GM19468 (cell line): ENCODE measurements around the gene SLC6A17.

Source experiments
- ATAC-seq: cut with Tn5 transposase; IDR thresholded peaks from one replicate; pipeline ENCODE4 v1.9.1; 2021; ENCODE audit warnings: mild to moderate bottlenecking, moderate library complexity, moderate number of reproducible peaks; ENCODE audit not compliant: unreplicated experiment; ENCODE audit errors: extremely low read depth

Gene SLC6A17

DNA sequence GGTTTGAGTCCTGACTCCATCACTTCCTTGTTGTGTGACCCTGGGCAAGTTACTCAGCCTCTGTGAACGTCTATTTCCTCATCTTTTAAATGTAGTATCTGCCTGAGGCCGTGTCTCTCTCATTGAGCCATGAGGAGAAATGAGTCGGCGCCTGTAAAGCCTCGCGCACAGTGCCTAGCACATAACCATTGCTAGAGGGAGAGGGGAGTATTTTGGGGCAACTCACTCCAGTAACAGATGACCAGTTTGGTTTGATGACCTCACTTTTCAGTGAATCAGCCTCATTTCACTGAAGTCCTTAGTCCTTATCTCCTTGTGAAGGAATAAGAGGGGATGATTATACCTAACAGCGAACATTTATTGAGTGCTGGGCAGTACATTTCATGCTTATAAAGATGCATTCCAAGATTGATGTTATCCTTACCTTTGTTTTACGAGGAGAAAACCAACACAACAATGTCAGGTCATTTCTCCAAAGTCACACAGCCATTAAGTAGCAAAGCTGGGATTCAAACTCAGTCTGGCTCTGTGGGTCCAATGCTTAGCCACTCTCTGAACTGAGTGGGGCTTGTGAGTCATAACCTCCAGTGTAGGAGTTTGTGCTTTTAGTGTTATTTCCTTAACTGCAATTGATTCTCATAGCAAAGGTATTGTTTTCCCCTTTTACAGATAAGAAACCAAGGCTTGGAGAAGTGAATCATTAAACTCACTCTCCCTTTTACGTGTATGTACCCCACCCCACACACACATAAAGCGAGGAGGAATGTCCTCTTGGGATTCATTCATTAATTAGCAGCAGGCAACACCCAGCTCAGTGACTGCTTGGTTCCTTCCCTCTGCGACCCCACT is 85.8 kb downstream of the SLC6A17 start:
- ATAC-seq: no peak

DNA sequence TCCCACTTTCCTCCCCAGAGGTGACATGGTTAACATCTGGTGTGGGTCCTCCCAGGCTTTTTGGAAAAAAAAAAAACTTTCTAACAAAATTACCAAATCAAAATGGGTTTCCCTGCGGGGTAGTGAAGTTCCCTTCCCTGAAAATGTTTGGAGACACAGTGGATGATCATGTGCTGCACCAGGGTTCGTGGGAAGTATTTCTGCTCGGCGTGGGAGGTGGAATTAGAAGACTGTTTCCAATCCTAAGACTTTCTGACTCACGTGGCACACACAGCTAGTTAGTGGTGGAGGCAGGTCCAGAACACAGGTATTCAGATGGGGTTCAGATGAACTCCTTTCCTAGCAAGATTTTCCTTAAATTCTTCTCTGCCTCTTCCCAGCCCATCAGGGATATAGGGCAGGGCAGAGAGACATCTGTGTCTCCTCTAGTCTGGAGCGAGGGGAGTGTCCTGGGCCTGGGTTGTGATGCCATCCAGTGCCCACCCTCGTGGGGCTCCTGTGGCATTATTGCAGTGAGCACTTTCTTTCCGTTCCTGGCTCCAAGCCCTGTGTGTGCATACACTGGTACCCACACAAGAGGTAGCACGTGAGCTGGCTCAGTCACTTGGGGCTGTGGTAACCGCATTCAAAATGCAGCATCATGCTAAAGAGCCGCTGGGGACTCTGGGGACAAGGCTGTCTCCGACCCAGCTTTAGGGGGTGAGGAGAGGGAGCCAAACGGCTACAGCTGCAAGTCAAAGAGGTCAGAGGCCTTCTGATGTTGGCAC is 87.3 kb downstream of the SLC6A17 start:
- ATAC-seq: no peak

GRCh38 chr1:110239441-110240430 is 89.4 kb downstream of the SLC6A17 start:
- ATAC-seq: no peak

GRCh38 chr1:110240476-110241210 is 90.3 kb downstream of the SLC6A17 start:
- no peak for ATAC-seq

GRCh38 chr1:110241516-110241915 is 91.2 kb downstream of the SLC6A17 start:
- ATAC-seq: no peak

DNA sequence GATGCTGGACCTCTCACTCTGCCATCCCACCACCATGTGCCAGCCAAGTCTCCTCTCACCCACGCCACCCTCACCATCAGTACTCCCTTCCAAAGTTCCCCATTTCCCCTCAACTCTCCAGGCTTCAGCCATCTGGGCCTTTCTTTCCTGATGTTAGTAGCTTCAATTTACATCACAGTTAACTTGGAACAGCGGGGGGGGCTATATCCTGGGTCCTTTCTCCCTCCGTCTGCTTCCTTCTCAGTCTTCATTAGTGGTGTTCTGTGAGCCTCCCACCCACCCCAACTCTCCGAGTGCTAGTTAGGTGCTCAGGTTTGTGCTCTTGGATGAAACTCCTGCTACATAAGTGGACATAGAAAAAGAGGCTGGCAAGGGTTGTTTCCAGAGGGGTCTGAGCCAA is 91.8 kb downstream of the SLC6A17 start:
- ATAC-seq: no peak

- ATAC-seq: no peak
Measured at GRCh38 chr1:110242731-110243130, 92.4 kb downstream of the SLC6A17 start.

DNA sequence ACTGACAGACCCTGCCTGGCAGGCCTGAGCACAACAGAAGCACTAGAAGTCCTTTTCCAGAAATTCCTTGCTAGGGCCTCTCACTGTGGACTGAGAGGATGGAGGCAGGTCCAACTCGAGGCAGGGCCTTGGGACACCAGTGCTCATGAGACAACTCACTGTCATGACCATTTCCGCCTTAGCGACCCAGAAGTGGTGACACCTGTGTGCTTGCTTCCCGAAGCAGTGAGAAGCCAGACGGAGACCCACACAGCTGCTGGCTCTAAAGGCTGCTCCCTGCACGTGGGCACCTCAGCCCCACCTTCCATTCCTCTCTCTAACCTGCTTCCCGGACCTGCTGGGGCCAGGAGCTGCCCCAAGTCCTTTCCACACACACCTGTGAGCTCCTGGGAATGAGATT is 92.9 kb downstream of the SLC6A17 start:
- ATAC-seq: no peak

DNA sequence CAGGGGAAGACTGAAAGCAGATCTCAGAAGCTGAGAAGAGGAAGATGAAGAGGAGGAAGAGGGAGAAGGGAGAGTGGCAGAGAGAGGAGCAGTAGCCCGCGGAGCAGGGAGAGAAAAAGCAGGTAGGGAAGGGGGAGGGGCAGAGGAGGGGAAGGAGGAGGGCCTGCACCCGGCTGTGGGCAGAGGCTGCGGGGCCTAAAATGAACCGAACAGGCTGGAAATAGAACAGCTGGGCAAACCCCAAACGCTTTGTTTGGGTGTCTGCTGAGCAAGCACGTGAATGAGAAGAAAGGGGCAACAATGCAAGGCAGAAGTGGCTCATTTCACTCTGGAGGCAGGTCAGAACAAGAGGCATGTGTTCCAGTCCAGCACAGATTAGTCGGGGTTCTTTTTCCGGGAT is 93.3 kb downstream of the SLC6A17 start:
- ATAC-seq: peak; percentile 31

- no peak for ATAC-seq
Measured at GRCh38 chr1:110245876-110246620, 95.8 kb downstream of the SLC6A17 start.

DNA sequence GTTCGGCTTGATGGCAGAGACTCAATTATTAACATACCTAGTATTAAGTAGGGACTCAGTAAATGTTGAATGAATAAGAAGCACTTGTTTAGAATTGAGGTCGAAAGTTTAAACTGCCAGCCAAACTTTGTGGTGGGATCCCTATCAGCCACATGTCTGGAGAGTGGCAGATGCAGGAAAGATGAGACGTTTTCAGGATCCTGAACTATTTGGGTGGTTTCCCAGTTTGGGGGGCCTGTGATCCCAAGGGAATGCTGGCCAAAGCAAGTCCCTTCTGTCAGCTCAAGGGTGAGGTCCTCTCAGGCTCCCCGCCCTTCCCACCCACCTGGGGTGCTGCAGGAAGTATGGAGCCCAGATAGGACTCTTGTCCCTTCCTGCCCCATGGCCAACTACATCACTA is 98.5 kb downstream of the SLC6A17 start:
- ATAC-seq: no peak

GRCh38 chr1:110249256-110249655 is 99.0 kb downstream of the SLC6A17 start:
- no peak for ATAC-seq

DNA sequence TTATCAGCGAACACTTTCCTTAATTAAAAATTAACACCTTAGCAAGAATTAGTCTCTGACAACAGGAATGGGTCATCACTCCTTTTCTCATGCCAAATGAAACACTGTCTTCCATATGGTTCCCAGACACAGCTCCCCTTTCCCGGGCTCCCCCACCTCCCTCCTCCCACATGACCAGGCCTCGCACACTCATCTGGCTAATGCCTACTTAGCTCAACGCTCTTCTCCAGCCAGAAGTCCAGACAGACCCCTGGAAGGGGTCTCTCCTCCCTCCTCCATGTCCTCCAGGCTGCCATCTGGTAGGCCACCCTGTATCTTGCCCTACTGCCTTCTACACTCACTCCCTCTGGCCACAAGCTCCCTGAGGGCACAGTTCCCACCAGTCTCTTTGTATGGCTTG is 99.7 kb downstream of the SLC6A17 start:
- ATAC-seq: no peak

GRCh38 chr1:110250749-110251148 is 100.5 kb downstream of the SLC6A17 start:
- ATAC-seq: no peak
